ENCODE data around the gene ZP1. TPM values are rescaled to one million over a fixed set of nuclear protein-coding genes. Genes with fewer than 3 reads are reported as not detected.
A peak's percentile ranks its signal among the peaks of the same experiment; 100 is the strongest.

The ZP1 gene
- total and polyA plus RNA-seq, 8 donors, result 0.43 to 8.6 (median 2.4) TPM; not detected in 4

- H3K4me1 ChIP-seq, result peaks cover 11 to 27% (median 14%) of the 10 kb centered on the region in 4 donors
- H3K27ac ChIP-seq, result peak within 1 kb of the TSS in 4 of 5 donors; percentile 26 to 56 (median 39)
- H3K36me3 ChIP-seq, result peaks cover 4 to 24% (median 15%) of the 10 kb centered on the region in 4 donors
- no peaks in the 10 kb centered on the region for H3K9me3 ChIP-seq
- H3K4me3 ChIP-seq, result peak within 1 kb of the TSS; percentile 12 to 20 (median 17)
- intact Hi-C loops (cut with DNase I; ENCODE audit: low total_unique reads), result no loop called here
- H3K27me3 ChIP-seq, result peaks cover 0 to 11% (median 0%) of the 10 kb centered on the region in 3 donors
- peak in 1 of 2 donors; percentile 55 for DNase-seq
- WGBS, 5 donors, result 35 to 42% (median 36%) methylated on average over 14 of the region's 14 CpGs
- TF ChIP-seq POLR2A (IDR thresholded peaks at IDR 0.05), result no peak
- TF ChIP-seq CTCF (IDR thresholded peaks at IDR 0.05), result no peak
- TF ChIP-seq EP300 (IDR thresholded peaks at IDR 0.05), result no peak
- no peak for TF ChIP-seq POLR2AphosphoS5 (IDR thresholded peaks at IDR 0.05)
Observed at GRCh38 chr11:60855726-60856633, 11.4 kb upstream of the ZP1 start, which contains the start of gene PTGDR2. TSS of gene PTGDR2 (minus strand) at chr11:60855950. CDS start at chr11:60853722, 2,228 bp downstream.

GRCh38 chr11:60857378-60858232 is 9.7 kb upstream of the ZP1 start:
- TF ChIP-seq CTCF (IDR thresholded peaks at IDR 0.05) (no peak), POLR2AphosphoS5 (IDR thresholded peaks at IDR 0.05) (no peak), EP300 (IDR thresholded peaks at IDR 0.05) (no peak), POLR2A (IDR thresholded peaks at IDR 0.05) (no peak)
- 74 to 82% (median 77%) methylated on average over 5 of the region's 5 CpGs for WGBS, 5 donors
- Histone ChIP-seq H3K27me3 (peaks cover 0 to 8% (median 0%) of the 10 kb centered on the region in 3 donors), H3K4me3 (no peak overlapping the region), H3K4me1 (peaks cover 3 to 12% (median 8%) of the 10 kb centered on the region in 4 donors), H3K36me3 (peaks cover 0 to 8% (median 2%) of the 10 kb centered on the region in 4 donors), H3K9me3 (no peaks in the 10 kb centered on the region), H3K27ac (peak overlapping the region in 3 of 5 donors; percentile 25 to 60 (median 46))
- DNase-seq, result no peak
- intact Hi-C loops (cut with DNase I; ENCODE audit: low total_unique reads), result no loop called here

GRCh38 chr11:60858236-60858635 is 9.1 kb upstream of the ZP1 start:
- H3K9me3 ChIP-seq, result no peaks in the 10 kb centered on the region
- no peak overlapping the region for H3K4me3 ChIP-seq
- TF ChIP-seq EP300 (IDR thresholded peaks at IDR 0.05) (no peak), POLR2AphosphoS5 (IDR thresholded peaks at IDR 0.05) (no peak), POLR2A (IDR thresholded peaks at IDR 0.05) (no peak), CTCF (IDR thresholded peaks at IDR 0.05) (no peak)
- H3K27ac ChIP-seq, result peak overlapping the region in 4 of 5 donors; percentile 10 to 60 (median 36)
- H3K27me3 ChIP-seq, result peaks cover 0 to 5% (median 0%) of the 10 kb centered on the region in 3 donors
- DNase-seq, result no peak
- WGBS, 5 donors, result 69 to 83% (median 79%) methylated on average over 8 of the region's 8 CpGs
- intact Hi-C loops (cut with DNase I; ENCODE audit: low total_unique reads), result no loop called here
- H3K36me3 ChIP-seq, result peaks cover 0 to 2% (median 0%) of the 10 kb centered on the region in 4 donors
- H3K4me1 ChIP-seq, result peaks cover 0 to 5% (median 4%) of the 10 kb centered on the region in 4 donors

All from stomach (tissue), 9 donors.